ENCODE measurements around the gene MDN1.

- TF ChIP-seq EP300 (IDR thresholded peaks at IDR 0.05) (no peak), CTCF (IDR thresholded peaks at IDR 0.05) (no peak)
Measured at GRCh38 chr6:89727501-89727900, 92.1 kb downstream of the MDN1 start.

Data from stomach (tissue), 4 donors.